HepG2 (cell line): ENCODE data around the gene RIMBP2. TPM values are rescaled to one million over a fixed set of nuclear protein-coding genes. Genes with fewer than 3 reads are reported as not detected.

Source experiments
- ATAC-seq: fragments of 200-7000 bp; cut with Tn5 transposase; 3 replicates; pipeline ENCODE4 v1.9.1; 2020; ENCODE audit warnings: mild to moderate bottlenecking, moderate library complexity
- BruUV-seq: library from RNA; stranded (reverse); fragments of 400-500 nt; replicated peaks from 2 replicates; lab custom pipeline; 2021; lab: Mats Ljungman, UMichigan
- CTCF ChIA-PET: fragments of 300-600 bp; formaldehyde crosslinking; extraction: SDS; loops from one replicate; lab custom pipeline; 2021; ENCODE audit warnings: low total read pairs, inconsistent platforms, low intra/inter-chr PET ratio; lab: Yijun Ruan, JAX
- POLR2A ChIA-PET: fragments of 350-600 bp; sonication (Branson Sonifier 250); formaldehyde crosslinking; loops from one replicate; lab custom pipeline; 2020; ENCODE audit warnings: antibody characterized with exemption, inconsistent platforms; lab: Yijun Ruan, JAX
- DNase-seq: peaks from one replicate; pipeline ENCODE4 v3.0.0-alpha.2; 2015; ENCODE audit warnings: low spot score
- FAIRE-seq: peaks from 3 replicates; lab custom pipeline; 2011; peaks lifted over from hg19 to GRCh38; lab: Jason Lieb, UNC
- H2AFZ ChIP-seq: one replicate; pipeline ENCODE4 v1.6.1; 2011; ENCODE audit warnings: low read length, inconsistent platforms
- H3K27ac ChIP-seq: fragments of 300-600 bp; 3 replicates; pipeline ENCODE4 v1.8.0; 2011; ENCODE audit warnings: mixed run types, mild to moderate bottlenecking, mixed read lengths, low read length, inconsistent platforms; ENCODE audit not compliant: insufficient read depth; ENCODE audit errors: extremely low read length
- H3K27me3 ChIP-seq, 2 experiments: fragments of 200-600 bp in 1 of 2; 2 replicates in 1 of 2; 3 replicates in 1 of 2; pipeline versions ENCODE4 v1.6.0 to v1.8.0; 2011; ENCODE audit warnings: low read length in 2 of 2, mild to moderate bottlenecking in 2 of 2, moderate library complexity in 2 of 2, inconsistent platforms in 1 of 2; ENCODE audit not compliant: insufficient read depth in 2 of 2, control insufficient read depth in 1 of 2
- H3K36me3 ChIP-seq, 2 experiments: fragments of 200-600 bp in 1 of 2; replicated peaks in 1 of 2; 2 replicates in 1 of 2; 3 replicates in 1 of 2; pipeline versions ENCODE4 v1.5.1 to v1.8.0; 2011; ENCODE audit warnings: low read length in 2 of 2, inconsistent platforms in 1 of 2; ENCODE audit not compliant: insufficient read depth in 2 of 2, control insufficient read depth in 1 of 2
- H3K4me1 ChIP-seq: 2 replicates; pipeline ENCODE4 v1.5.1; 2012; ENCODE audit warnings: low read length, inconsistent platforms; ENCODE audit not compliant: insufficient read depth
- H3K4me2 ChIP-seq: 2 replicates; pipeline ENCODE4 v1.6.0; 2011; ENCODE audit warnings: low read depth, low read length, inconsistent platforms
- H3K4me3 ChIP-seq, 3 experiments: fragments of 200-600 bp in 1 of 3; sonication (generic), shearing (Covaris generic) in 1 of 3; replicated peaks in 1 of 3; 2 replicates each; pipeline ENCODE4 v1.5.1; 2011 to 2016; ENCODE audit warnings: low read length in 3 of 3, inconsistent platforms in 2 of 3, low read depth in 2 of 3, mild to moderate bottlenecking in 2 of 3, control low read depth in 1 of 3, mixed read lengths in 1 of 3; ENCODE audit not compliant: insufficient read depth in 1 of 3
- H3K79me2 ChIP-seq: one replicate; pipeline ENCODE4 v1.6.1; 2011; ENCODE audit warnings: low read length, inconsistent platforms; ENCODE audit not compliant: insufficient read depth
- H3K9ac ChIP-seq: 2 replicates; pipeline ENCODE4 v1.6.0; 2011; ENCODE audit warnings: mild to moderate bottlenecking, low read depth, low read length, inconsistent platforms; ENCODE audit not compliant: insufficient read depth
- H3K9me3 ChIP-seq: 2 replicates; pipeline ENCODE4 v1.5.1; 2012; ENCODE audit warnings: mild to moderate bottlenecking, low read length
- H4K20me1 ChIP-seq: 2 replicates; pipeline ENCODE4 v1.6.0; 2011; ENCODE audit warnings: inconsistent platforms, mild to moderate bottlenecking, low read length, moderate library complexity; ENCODE audit not compliant: insufficient read depth
- AGO2 ChIP-seq: fragments of 200-400 bp; formaldehyde crosslinking; optimal IDR thresholded peaks from 2 replicates; pipeline ENCODE3; 2017; ENCODE audit warnings: mild to moderate bottlenecking, low read depth, low read length, moderate library complexity
- CEBPB ChIP-seq: IDR thresholded peaks from 2 replicates; pipeline ENCODE4 v1.6.1; 2011; ENCODE audit warnings: low read depth, low read length, improper control_type of control experiment, borderline replicate concordance
- TEF ChIP-seq: sonication (generic); formaldehyde crosslinking; IDR thresholded peaks from 2 replicates; pipeline ENCODE4 v1.5.0; 2020; ENCODE audit warnings: missing genetic modification reagents
- ZKSCAN1 ChIP-seq: fragments of 150-350 bp; IDR thresholded peaks from 2 replicates; pipeline ENCODE4 v1.6.1; 2014; ENCODE audit warnings: low read length
- ZNF20 ChIP-seq: sonication (generic); formaldehyde crosslinking; IDR thresholded peaks from 2 replicates; pipeline ENCODE4 v1.4.0; 2020; ENCODE audit warnings: mild to moderate bottlenecking, moderate library complexity, missing genetic modification reagents
- ZNF205 ChIP-seq: IDR thresholded peaks from 2 replicates; pipeline ENCODE4 v1.6.1; 2018; ENCODE audit warnings: missing biosample characterization, missing genetic modification reagents
- WGBS: methylation state at CpG from one replicate; pipeline ENCODE4 v1.1.6; 2017; ENCODE audit warnings: low lambda C conversion rate; 5-methylcytosine and 5-hydroxymethylcytosine counted together
- in situ Hi-C: cut with HindIII; loops from 2 replicates; pipeline ENCODE4 v1.10.0; 2017; ENCODE audit warnings: low pct_unique_long_range_greater_than_20kb; ENCODE audit not compliant: extremely low pct_ligation_motif_present
- intact Hi-C: fragments of 100-400 bp; cut with micrococcal nuclease; formaldehyde crosslinking; loops from one replicate; pipeline ENCODE4 v1.10.0; 2022; ENCODE audit not compliant: unreplicated experiment
- polyA plus RNA-seq, 8 experiments: library from polyadenylated mRNA; depleted of rRNA in 3 of 8; stranded (reverse) in 7 of 8; unstranded in 1 of 8; fragments of >200 nt; fragmentation: Illumina TruSeq in 4 of 8; extraction: Trizol in 4 of 8; gene quantifications; 2 replicates each; pipeline versions ENCODE4 v1.2.1 to v1.2.3, GENCODE V29; 2011 to 2016; ENCODE audit warnings: low read depth in 4 of 8, missing spikeins in 1 of 8, mixed read lengths in 1 of 8; ENCODE audit not compliant: insufficient read depth in 1 of 8
- total RNA-seq, 5 experiments: library from RNA; depleted of rRNA; stranded (reverse); fragments of >200 nt; fragmentation: Illumina TruSeq; extraction: Trizol; gene quantifications; 2 replicates each; pipeline ENCODE4 v1.2.3, GENCODE V29; 2016; ENCODE audit warnings: low read depth in 1 of 5
- TF ChIP-seq, protein P1 (sequence below): IDR thresholded peaks from 2 replicates; pipeline ENCODE4 v1.6.1; 2012; ENCODE audit warnings: inconsistent platforms

The RIMBP2 gene
- total and polyA plus RNA-seq, 2 of the 13 experiments (the other 11 are each of a cell fraction or from before 2014, with no cell fraction given), result 0.03 TPM; not detected in 1

DNA sequence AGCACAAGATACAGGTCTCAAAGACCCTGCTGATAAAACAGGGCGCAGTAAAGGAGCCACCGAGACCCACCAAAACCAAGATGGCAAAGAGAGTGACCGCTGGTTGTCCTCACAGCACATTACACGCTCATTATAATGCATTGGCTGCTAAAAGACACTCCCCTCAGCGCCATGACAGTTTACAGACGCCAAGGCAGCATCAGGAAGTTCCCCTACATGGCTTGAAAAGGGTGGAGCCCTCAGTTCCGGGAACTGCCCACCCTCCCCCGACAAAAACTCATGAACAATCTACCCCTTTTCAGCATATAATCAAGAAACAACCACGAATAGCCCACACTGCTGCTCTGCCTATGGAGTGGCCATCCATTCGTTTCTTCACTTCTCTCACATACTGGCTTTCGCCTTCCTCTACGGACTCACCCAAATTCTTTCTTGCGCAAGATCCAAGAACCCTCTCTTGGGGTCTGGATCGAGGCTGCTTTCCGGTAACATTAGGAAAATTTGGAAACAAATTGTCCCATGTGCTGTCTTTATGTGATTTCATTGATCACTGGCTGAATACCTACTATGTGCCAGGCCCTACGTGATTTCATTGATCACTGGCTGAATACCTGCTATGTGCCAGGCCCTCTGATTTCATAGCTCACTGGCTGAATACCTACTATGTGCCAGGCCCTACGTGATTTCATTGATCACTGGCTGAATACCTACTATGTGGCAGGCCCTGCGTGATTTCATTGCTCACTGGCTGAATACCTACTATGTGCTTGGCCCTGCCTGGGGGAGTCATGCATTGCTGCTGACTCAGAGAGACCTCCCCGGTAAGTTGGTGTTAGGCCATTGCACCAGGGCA lies 252.1 kb downstream of the RIMBP2 start:
- POLR2A ChIA-PET, result no interaction called here
- intact Hi-C loops (loop anchor here (10.0 kb wide), 1 partner anchor 281 kb away; no protein-coding TSS in a partner anchor), in situ Hi-C loops (no loop called here)
- no peaks in the 10 kb centered on the region for H3K4me1 ChIP-seq
- no peaks in the 10 kb centered on the region for H3K36me3 ChIP-seq
- H4K20me1 ChIP-seq, result no peaks in the 10 kb centered on the region
- WGBS, result 45% methylated on average over 17 of the region's 19 CpGs
- CTCF ChIA-PET, result no interaction called here
- BruUV-seq, result no TSS peak
- FAIRE-seq (no peak), ATAC-seq (no peak), DNase-seq (no peak)
- H3K27me3 ChIP-seq, result peaks cover 0 to 5% of the 10 kb centered on the region in 2 experiments; a peak in 1 of 5 replicates
- H3K4me2 ChIP-seq, result no peak overlapping the region
- H3K9ac ChIP-seq, result no peak overlapping the region
- TF ChIP-seq ZKSCAN1 (peak; percentile 92), CEBPB (peak; percentile 64; the same call in 1 of the 2 replicates), AGO2 (no peak), ZNF20 (CRISPR knock-in tag) (no peak), TEF (CRISPR knock-in tag) (no peak), ZNF205 (CRISPR knock-in tag) (no peak)
- TF ChIP-seq, protein P1, sequence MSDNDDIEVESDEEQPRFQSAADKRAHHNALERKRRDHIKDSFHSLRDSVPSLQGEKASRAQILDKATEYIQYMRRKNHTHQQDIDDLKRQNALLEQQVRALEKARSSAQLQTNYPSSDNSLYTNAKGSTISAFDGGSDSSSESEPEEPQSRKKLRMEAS, result no peak
- no peak overlapping the region for H3K27ac ChIP-seq
- no peak overlapping the region for H2AFZ ChIP-seq
- no peak overlapping the region for H3K4me3 ChIP-seq
- peaks cover 17% of the 10 kb centered on the region for H3K9me3 ChIP-seq
- H3K79me2 ChIP-seq, result no peaks in the 10 kb centered on the region
